Kidney capillary endothelial cell (primary cell): ENCODE data around the gene P2RX2.

ENCODE experiments used
- DNase-seq: peaks from one replicate; pipeline ENCODE4 v3.0.0-alpha.2; 2018; ENCODE audit warnings: low spot score

Gene P2RX2

DNA sequence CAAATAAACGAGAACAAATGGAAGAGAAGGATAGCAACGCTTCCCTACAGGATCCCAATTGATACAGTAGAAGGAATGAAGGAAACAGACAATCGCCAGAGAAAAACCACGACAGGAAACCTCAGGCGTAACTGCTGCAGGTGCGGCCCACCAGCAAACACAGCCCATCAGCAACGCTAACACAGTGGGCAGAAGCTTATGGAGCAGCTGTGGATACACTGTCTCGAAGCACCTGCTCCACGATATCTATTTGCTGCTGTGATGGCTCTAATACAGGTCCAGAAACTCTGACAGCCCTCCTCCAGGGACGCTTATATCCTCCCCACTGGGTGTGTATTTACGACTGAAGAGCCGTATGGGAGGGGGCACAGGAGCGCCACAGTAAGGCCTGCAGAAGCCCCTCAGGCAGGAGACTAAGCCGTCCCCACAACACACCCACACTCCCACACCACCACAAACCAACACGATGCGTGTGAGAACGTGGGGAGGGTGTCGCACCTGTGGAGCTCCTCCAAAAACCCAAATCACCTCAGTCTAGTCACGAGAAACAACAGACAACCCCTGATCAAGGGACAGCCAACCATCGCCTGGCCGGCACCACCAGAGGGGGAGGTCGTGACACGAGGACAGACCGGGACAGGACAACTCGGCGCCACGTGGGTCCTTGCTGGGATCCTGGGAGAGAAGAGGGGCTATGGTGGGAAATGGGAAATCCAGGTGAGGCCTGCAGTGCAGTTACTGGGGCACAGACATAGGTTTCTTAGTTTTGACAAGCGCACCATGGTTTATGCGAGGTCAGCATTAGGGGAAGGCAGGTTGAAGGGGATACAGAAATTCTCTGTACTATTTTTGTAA, 44.6 kb downstream of the P2RX2 start:
- no peak for DNase-seq

DNA sequence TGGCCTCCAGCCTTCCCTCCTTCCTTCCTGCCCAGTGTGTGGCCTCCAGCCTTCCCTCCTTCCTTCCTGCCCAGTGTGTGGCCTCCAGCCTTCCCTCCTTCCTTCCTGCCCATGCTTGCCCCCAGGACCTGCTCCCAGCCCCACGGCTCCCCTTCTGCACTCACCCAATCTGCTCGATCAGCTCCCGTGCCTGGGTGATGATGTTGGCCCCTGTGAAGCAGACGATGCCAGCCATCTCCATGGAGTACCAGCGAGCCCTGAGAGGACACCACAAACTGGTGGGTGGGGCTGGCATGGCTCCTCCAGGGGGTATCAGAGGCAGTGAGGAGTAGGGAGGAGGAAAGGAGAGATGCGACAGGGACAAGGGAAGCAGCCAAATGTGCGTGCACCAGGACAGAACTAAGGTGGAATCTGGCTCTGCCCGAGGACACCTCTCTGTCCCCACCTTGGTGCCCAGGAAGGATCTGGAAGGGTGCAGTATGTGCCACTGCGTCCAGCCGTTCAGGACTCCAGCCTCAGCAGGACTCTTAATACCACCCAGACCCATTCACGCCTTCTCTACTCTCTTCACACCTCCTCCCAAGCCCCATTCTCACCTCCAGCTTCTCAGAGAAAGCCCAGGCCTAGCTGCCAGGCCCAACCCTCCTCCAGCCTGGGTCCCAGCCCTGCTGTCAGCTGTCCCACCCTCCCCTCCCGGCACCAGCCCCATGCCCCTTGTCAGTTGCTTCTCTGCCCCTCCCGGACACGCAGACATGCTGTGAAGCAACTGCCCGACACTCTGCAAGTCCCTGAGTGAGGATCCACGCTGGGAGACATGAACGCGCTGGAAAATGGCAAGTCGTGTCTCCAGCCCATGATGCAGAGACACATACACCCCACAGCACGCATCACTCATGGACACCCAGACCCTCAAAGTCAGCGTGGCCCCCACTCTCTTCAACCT, 45.9 kb downstream of the P2RX2 start:
- no peak for DNase-seq

DNA sequence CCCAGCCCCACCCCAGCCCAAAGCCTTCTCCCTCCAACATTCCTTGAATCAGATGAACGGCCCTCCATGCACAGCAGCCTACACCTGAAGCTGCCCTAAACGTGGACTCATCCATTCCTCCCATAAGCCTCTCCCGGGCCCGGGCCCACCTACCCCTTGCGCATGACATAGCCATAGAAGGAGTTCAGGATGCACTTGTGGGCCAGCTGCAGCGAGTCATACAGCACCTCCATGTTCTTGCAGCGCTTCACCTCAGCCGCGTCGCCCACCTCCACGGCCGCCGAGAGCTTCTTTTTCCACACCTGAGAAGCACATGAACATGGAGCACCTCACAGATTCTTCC, 46.5 kb downstream of the P2RX2 start:
- no peak for DNase-seq

- DNase-seq: no peak
Observed at GRCh38 chr12:132665794-132666193, 47.2 kb downstream of the P2RX2 start.

GRCh38 chr12:132668191-132669088, 49.9 kb downstream of the P2RX2 start:
- no peak for DNase-seq

DNA sequence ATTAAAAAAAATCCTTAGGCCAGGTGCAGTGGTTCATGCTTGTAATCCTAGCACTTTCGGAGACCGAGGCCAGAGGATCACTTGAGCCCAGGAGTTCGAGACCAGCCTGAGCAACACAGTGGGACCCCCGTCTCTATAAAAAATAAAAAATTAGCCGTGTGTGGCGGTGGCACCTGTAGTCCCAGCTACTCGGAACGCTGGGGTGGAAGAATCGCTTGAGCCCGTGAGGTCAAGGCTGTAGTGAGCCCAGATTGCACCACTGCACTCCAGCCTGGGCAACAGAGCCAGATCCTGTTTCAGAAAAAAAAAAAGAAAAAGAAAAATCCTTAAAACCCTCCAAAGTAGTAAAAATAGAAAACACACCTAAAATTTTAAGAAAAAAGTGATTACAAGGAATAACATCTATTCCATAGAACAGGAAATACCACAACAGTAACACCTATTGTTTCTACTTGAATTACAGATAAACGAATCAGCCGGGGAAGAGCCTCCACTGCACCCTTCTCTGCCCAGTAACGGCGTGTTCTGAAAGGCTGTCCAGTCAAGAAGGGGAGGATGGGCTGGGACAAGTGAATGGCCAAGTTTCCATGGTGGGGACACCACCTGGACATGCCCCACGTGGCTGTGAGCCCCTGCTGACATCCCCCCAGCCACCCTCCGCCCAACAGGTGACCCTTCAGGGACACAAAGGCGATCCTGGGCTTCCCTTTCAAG, 50.7 kb downstream of the P2RX2 start:
- DNase-seq: peak; percentile 5
